Measurements from ENCODE around the gene HIBCH. TPM values are rescaled to one million over a fixed set of nuclear protein-coding genes. Genes with fewer than 3 reads are reported as not detected.

HIBCH gene
- total and polyA plus RNA-seq, 2 of the 13 experiments (the other 11 are each of a cell fraction or from before 2014, with no cell fraction given): 18.8 to 49.5 TPM

DNA sequence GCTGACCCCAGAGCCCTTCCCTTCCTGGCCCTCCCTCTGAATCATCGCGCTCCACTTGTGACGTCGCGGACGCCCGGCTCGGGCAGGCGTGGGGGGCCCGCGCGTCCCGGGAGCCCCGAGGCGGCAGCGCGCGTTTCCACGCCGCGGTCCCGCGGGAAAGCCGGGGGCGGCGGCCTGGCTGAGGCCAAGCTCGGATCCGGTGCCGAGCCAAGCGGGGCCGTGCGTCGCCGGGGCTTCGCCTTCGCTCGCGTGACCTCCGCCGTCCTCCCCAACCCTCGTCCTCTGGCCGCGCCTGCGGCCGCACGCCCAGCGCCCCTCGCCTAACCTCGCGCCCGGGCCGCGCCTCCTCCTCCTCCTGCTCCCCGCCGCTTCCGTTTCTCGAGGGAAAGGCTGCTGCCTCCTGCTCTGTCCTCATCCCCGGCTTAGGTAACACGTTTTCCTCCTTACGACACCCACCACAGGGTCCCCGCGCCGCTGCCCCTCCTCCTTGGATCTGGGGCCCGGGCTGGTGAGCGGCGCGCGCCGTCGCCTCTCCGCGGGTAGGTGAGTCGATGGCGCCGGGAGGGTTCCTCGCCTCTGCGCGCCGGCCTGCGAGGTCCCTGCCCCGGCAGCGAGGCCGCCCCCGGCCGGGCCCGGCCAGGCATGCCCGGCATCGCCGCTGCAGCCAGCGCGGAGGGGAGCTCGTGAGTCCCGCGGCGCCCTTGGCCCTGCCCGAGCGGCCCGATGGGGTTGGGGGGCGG lies 24.1 kb upstream of the HIBCH start, which contains the start of gene INPP1 (continued):
- peak; percentile 75 for TF ChIP-seq HOXA3 (CRISPR knock-in tag; IDR thresholded peaks at IDR 0.05)
- TF ChIP-seq, protein P1, sequence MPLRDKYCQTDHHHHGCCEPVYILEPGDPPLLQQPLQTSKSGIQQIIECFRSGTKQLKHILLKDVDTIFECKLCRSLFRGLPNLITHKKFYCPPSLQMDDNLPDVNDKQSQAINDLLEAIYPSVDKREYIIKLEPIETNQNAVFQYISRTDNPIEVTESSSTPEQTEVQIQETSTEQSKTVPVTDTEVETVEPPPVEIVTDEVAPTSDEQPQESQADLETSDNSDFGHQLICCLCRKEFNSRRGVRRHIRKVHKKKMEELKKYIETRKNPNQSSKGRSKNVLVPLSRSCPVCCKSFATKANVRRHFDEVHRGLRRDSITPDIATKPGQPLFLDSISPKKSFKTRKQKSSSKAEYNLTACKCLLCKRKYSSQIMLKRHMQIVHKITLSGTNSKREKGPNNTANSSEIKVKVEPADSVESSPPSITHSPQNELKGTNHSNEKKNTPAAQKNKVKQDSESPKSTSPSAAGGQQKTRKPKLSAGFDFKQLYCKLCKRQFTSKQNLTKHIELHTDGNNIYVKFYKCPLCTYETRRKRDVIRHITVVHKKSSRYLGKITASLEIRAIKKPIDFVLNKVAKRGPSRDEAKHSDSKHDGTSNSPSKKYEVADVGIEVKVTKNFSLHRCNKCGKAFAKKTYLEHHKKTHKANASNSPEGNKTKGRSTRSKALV (CRISPR knock-in tag; IDR thresholded peaks at IDR 0.05): no peak
- 0 out of 2 replicates have a peak, but pooled peaks have one; percentile 35 for TF ChIP-seq BCL6 (CRISPR knock-in tag; IDR thresholded peaks at IDR 0.05)
- TF ChIP-seq REXO4 (CRISPR knock-in tag; IDR thresholded peaks at IDR 0.05; ENCODE audit: borderline replicate concordance): peak; percentile 88
- TF ChIP-seq, protein P2, sequence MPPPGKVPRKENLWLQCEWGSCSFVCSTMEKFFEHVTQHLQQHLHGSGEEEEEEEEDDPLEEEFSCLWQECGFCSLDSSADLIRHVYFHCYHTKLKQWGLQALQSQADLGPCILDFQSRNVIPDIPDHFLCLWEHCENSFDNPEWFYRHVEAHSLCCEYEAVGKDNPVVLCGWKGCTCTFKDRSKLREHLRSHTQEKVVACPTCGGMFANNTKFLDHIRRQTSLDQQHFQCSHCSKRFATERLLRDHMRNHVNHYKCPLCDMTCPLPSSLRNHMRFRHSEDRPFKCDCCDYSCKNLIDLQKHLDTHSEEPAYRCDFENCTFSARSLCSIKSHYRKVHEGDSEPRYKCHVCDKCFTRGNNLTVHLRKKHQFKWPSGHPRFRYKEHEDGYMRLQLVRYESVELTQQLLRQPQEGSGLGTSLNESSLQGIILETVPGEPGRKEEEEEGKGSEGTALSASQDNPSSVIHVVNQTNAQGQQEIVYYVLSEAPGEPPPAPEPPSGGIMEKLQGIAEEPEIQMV (CRISPR knock-in tag; IDR thresholded peaks at IDR 0.05; ENCODE audit: low read depth): peak; percentile 87
- peak; percentile 39; the same call in 1 of the 2 replicates for TF ChIP-seq ZNF121 (CRISPR knock-in tag; IDR thresholded peaks at IDR 0.05)
- no peak for TF ChIP-seq ZKSCAN5 (CRISPR knock-in tag; IDR thresholded peaks at IDR 0.05)
- TF ChIP-seq, protein P3, sequence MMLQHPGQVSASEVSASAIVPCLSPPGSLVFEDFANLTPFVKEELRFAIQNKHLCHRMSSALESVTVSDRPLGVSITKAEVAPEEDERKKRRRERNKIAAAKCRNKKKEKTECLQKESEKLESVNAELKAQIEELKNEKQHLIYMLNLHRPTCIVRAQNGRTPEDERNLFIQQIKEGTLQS (CRISPR knock-in tag; IDR thresholded peaks at IDR 0.05): peak; percentile 57; the same call in 1 of the 2 replicates
- TF ChIP-seq, protein P4, sequence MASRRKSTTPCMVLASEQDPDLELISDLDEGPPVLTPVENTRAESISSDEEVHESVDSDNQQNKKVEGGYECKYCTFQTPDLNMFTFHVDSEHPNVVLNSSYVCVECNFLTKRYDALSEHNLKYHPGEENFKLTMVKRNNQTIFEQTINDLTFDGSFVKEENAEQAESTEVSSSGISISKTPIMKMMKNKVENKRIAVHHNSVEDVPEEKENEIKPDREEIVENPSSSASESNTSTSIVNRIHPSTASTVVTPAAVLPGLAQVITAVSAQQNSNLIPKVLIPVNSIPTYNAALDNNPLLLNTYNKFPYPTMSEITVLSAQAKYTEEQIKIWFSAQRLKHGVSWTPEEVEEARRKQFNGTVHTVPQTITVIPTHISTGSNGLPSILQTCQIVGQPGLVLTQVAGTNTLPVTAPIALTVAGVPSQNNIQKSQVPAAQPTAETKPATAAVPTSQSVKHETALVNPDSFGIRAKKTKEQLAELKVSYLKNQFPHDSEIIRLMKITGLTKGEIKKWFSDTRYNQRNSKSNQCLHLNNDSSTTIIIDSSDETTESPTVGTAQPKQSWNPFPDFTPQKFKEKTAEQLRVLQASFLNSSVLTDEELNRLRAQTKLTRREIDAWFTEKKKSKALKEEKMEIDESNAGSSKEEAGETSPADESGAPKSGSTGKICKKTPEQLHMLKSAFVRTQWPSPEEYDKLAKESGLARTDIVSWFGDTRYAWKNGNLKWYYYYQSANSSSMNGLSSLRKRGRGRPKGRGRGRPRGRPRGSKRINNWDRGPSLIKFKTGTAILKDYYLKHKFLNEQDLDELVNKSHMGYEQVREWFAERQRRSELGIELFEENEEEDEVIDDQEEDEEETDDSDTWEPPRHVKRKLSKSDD (CRISPR knock-in tag; IDR thresholded peaks at IDR 0.05; ENCODE audit: low read depth): peak; percentile 90; the same call in 1 of the 2 replicates
- TF ChIP-seq ZNF138 (CRISPR knock-in tag; IDR thresholded peaks at IDR 0.05; ENCODE audit: low read depth): 0 out of 2 replicates have a peak, but pooled peaks have one; percentile 79
- TF ChIP-seq SNRNP70 (IDR thresholded peaks at IDR 0.05; ENCODE audit: low read depth, low read length): no peak
- TF ChIP-seq, protein P5, sequence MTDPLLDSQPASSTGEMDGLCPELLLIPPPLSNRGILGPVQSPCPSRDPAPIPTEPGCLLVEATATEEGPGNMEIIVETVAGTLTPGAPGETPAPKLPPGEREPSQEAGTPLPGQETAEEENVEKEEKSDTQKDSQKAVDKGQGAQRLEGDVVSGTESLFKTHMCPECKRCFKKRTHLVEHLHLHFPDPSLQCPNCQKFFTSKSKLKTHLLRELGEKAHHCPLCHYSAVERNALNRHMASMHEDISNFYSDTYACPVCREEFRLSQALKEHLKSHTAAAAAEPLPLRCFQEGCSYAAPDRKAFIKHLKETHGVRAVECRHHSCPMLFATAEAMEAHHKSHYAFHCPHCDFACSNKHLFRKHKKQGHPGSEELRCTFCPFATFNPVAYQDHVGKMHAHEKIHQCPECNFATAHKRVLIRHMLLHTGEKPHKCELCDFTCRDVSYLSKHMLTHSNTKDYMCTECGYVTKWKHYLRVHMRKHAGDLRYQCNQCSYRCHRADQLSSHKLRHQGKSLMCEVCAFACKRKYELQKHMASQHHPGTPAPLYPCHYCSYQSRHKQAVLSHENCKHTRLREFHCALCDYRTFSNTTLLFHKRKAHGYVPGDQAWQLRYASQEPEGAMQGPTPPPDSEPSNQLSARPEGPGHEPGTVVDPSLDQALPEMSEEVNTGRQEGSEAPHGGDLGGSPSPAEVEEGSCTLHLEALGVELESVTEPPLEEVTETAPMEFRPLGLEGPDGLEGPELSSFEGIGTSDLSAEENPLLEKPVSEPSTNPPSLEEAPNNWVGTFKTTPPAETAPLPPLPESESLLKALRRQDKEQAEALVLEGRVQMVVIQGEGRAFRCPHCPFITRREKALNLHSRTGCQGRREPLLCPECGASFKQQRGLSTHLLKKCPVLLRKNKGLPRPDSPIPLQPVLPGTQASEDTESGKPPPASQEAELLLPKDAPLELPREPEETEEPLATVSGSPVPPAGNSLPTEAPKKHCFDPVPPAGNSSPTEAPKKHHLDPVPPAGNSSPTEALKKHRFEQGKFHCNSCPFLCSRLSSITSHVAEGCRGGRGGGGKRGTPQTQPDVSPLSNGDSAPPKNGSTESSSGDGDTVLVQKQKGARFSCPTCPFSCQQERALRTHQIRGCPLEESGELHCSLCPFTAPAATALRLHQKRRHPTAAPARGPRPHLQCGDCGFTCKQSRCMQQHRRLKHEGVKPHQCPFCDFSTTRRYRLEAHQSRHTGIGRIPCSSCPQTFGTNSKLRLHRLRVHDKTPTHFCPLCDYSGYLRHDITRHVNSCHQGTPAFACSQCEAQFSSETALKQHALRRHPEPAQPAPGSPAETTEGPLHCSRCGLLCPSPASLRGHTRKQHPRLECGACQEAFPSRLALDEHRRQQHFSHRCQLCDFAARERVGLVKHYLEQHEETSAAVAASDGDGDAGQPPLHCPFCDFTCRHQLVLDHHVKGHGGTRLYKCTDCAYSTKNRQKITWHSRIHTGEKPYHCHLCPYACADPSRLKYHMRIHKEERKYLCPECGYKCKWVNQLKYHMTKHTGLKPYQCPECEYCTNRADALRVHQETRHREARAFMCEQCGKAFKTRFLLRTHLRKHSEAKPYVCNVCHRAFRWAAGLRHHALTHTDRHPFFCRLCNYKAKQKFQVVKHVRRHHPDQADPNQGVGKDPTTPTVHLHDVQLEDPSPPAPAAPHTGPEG (CRISPR knock-in tag; IDR thresholded peaks at IDR 0.05): peak; percentile 86
- no peak for TF ChIP-seq SOX13 (IDR thresholded peaks at IDR 0.05)
- TF ChIP-seq SOX13 (CRISPR knock-in tag; conservative IDR thresholded peaks at IDR 0.05 in 1 of 2, IDR thresholded peaks at IDR 0.05 in 1 of 2): no peak
- no peak for TF ChIP-seq ZNF326 (CRISPR knock-in tag; IDR thresholded peaks at IDR 0.05; ENCODE audit: borderline replicate concordance)
- no peak for TF ChIP-seq CHD2 (IDR thresholded peaks at IDR 0.05; ENCODE audit: low read depth, low read length)
